Jurkat, Clone E6-1 (cell line): Measurements from ENCODE around the gene DNAI4.
"Not testable (repeated sequence)": the region's sequence is repeated elsewhere in the genome, so short reads cannot be mapped to it uniquely, and the experiment has no call there.

Experiments
- DNase-seq: peaks from one replicate; pipeline ENCODE4 v3.0.0-alpha.2; 2011; ENCODE audit warnings: low read depth, low spot score
- H3K4me3 ChIP-seq: 2 replicates; pipeline ENCODE4 v1.5.1; 2011; ENCODE audit warnings: mild to moderate bottlenecking, low read length, control low read depth, moderate library complexity

DNAI4 gene

DNA sequence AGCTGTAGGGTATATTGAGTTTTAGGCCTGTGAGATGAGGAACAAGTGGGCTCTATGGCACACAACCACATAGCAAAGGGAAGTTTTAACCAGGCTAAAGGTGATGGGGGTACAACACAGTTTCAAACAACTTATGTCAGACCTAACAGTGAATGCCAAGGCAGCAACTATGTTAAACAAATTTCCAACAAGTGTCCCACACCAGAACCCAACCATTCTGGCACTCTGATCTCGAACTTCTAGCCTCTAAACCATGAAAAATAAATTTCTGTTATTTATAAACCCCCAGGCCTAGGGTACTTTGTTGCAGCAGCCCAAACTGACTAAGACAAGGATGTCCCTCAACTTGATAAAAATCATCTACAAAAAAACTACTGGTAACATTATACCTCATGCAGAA, 71.3 kb downstream of the DNAI4 start:
- no peak for DNase-seq

DNA sequence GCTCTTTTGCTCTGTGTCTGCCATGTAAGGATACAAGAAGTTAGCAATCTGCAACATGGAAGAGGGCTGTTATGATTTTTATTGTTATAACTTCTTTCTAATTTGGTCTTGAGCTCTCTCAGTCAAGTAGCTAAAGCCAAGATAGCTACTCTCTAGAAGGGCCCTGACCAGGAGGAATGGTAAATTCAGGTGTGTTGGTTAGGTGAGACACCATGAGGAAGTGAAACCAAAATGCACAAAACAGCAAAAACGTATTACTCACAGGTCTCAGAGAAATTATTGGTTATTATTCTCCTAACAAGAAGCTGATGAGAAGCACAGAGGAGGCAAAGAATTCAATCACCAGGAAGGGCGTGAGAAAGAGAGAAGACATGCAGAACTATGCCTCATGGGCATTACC, 71.8 kb downstream of the DNAI4 start:
- no peak overlapping the region for H3K4me3 ChIP-seq
- DNase-seq: no peak

More for the DNA sequence above, 71.3 kb downstream of the DNAI4 start:
- H3K4me3 ChIP-seq: no peak overlapping the region

DNA sequence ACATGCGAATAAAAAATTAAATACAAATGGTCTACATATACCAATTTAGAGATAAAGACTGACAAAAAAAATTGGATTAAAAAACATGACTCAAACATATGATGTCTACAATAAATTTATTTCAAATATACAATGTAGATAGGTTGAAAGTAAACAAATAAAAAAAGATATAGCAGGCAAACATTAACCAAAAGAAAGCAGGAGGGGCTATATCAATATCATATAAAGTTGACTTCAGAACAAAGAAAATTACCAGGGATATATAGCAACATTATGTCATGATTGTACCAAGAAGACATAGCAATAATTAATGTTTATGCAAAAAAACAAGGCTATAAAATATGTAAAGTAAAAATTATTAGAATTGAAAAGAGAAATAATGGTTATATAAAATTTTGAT, 73.7 kb downstream of the DNAI4 start:
- no peak for DNase-seq

DNA sequence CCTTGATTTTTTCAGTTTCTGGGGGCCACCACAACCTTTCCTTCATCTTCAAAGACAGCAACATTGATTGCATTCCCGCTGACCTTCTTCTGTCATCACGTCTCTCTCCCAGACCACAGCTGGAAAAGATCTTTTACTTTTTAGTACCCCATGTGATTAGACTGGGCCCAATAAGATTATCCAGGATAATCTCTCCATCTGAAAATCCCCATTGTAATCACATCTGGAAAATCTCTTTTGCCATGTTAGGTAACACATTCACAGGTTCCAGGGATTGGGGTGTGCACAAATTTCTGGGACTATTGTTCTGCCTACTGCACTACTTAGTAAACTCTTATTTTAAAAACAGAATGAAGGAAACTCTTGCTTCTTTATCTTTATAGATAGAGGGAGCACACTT, 76.5 kb downstream of the DNAI4 start:
- H3K4me3 ChIP-seq: no peak overlapping the region
- no peak for DNase-seq

More for the DNA sequence above, 73.7 kb downstream of the DNAI4 start:
- no peak overlapping the region for H3K4me3 ChIP-seq

DNA sequence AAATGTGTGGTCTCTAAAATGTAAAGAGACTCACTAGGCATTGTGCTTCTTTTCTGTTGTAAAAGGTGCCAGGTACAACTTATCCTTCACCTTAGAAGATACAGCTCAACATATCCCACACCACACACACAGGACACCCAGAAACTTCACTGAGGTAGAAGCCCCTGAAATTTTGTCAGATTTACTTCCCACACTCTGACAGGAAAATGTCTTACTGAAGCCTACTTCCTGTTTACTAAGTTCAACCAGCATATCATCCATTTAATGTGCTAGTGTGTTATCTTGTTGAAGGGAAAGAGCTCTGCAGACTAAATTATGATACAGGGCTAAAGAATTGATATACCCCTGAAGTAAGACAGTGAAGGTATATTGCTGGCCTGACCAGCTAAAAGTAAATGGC, 83.7 kb downstream of the DNAI4 start:
- H3K4me3 ChIP-seq: no peak overlapping the region
- peak; percentile 7 for DNase-seq

DNA sequence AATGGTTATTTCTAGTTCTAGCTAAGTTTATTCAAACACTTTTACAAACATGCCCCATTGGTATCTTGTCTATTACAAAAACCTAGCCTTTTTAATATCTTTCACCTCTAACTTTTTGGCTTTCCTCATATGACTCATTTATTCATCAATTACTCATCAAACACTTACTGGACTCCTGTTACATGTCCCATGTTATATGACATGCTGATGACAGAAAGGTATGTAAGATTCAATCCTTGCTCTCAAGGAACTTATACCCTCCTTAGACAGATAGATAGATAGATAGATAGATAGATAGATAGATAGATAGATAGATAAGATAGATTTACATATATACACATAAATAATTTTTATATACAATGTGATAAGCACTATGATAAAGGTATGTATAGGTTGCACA, 89.7 kb downstream of the DNAI4 start:
- no peak for DNase-seq
- H3K4me3 ChIP-seq: no peak overlapping the region

DNA sequence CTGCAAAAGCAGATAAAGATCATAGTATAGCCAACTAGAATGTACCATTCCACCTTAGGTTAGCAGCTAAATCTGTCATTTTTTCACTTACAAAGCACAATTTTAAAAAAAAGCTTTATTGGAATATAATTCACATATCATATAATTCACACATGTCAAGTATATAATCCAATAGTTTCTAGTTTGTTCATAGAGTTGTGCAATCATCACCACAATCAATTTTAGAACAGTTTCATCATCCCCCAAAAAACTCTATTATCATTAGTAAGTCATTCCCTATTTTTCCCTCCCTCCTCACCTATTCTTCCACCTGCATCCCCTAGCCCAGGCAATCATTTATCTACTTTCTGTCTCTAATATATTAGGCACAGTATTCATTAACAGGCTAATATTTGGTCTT, 91.5 kb downstream of the DNAI4 start:
- H3K4me3 ChIP-seq: no peak overlapping the region

DNA sequence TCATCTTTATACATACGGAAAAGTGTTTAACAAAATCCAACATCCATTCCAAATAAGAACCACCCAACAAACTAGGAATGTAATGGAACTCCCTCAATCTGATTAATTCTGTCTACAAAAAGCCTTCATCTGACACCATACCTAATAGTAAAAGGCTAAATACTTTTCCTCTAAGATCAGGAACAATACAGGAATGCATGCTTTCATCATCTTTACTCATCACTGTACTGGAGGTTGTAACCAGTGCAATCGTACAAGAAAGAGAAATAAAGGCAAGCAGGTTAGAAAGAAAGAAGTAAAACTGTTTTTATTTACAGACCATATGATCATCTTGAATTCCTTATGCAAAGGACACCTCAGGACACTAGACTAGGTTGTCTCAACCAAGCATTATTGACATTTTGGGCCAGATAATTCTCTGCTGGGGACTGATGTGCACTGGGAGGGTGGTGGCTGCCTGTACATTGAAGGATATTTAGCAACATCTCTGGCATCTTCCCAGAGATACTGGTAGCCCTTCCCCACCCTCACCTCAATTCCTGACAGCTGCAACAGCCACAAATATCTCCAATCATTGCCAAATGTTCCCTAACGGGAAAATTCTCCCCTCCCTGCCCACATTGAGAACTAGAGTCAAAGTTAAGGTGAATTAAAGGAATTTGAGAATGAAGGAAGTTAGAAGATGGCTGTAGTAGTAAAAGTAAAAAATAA, 93.0 kb downstream of the DNAI4 start:
- no peak for DNase-seq
- no peak overlapping the region for H3K4me3 ChIP-seq

More for the DNA sequence above, 91.5 kb downstream of the DNAI4 start:
- no peak for DNase-seq

DNA sequence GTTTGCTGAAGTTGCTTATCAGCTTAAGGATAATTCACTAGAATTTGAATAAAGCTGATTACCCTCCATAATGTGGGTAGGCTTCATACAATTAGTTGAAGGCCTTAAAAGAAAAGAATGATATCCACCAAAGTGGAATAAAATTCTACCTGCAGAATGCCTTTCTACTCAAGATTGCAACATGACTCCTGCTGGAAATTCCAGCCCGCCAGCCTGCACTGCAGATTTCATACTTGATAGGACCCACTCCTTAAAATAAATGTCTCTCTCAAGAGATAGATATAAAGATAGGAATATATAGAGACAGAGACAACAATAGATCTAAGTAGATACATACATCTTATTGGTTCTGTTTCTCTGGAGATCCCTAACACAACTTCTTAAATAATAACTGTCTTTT, 99.9 kb downstream of the DNAI4 start:
- no peak overlapping the region for H3K4me3 ChIP-seq
- DNase-seq: no peak

DNA sequence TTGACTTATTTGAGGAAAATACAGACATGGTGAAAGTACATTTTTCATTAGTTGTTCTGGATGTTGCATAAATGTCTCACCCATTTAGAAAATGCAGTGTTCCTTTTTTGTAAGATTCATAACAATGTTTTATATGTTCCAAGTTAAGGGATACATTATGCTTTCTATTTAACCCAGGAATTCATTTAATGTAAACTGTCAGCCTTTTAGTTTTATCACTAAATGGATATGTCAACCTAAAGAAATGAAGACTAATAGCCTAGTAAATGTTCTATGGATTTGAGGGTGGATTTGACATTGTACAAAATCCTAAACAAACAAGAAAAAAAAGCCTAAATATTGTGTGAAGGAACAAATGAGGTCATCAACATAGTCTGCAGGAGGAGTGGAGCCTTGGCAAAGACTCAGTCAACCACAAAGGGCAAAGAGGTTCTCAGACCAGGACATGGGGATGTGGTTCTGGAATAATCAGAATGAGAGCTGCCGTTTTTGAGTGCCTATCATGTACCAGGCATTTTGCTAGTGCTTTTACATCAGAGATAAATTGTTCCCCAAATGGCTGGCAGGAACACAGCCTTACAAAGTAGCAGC, 114.8 kb downstream of the DNAI4 start:
- no peak for DNase-seq
- no peak overlapping the region for H3K4me3 ChIP-seq

DNA sequence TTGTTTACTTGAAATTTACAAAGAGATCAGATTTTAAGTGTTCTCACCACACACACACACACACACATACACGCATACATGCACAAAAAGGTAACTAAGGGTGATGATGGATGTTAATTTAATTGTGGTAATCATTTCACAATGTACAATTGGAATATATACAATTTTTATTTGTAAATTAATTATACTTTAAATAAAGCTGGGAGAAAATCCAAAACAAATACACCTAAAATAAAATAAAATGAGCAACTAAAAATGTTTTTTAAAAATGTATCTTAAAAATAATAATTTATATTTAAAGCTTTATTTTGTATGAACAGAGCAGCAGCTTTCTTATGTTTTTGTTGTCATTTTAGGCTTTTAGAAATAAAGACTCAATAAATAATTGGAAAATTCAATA, 115.4 kb downstream of the DNAI4 start:
- H3K4me3 ChIP-seq: no peak overlapping the region
- no peak for DNase-seq

DNA sequence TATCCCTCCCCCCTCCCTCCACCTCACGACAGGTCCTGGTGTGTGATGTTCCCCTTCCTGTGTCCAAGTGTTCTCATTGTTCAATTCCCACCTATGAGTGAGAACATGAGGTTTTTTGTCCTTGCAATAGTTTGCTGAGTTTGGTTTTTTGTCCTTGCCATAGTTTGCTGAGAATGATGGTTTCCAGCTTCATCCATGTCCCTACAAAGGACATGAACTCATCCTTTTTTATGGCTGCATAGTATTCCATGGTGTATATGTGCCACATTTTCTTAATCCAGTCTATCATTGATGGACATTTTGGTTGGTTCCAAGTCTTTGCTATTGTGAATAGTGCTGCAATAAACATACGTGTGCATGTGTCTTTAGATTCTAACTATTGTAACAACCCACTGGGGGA, 128.8 kb downstream of the DNAI4 start:
- H3K4me3 ChIP-seq, DNase-seq: not testable (repeated sequence)

DNA sequence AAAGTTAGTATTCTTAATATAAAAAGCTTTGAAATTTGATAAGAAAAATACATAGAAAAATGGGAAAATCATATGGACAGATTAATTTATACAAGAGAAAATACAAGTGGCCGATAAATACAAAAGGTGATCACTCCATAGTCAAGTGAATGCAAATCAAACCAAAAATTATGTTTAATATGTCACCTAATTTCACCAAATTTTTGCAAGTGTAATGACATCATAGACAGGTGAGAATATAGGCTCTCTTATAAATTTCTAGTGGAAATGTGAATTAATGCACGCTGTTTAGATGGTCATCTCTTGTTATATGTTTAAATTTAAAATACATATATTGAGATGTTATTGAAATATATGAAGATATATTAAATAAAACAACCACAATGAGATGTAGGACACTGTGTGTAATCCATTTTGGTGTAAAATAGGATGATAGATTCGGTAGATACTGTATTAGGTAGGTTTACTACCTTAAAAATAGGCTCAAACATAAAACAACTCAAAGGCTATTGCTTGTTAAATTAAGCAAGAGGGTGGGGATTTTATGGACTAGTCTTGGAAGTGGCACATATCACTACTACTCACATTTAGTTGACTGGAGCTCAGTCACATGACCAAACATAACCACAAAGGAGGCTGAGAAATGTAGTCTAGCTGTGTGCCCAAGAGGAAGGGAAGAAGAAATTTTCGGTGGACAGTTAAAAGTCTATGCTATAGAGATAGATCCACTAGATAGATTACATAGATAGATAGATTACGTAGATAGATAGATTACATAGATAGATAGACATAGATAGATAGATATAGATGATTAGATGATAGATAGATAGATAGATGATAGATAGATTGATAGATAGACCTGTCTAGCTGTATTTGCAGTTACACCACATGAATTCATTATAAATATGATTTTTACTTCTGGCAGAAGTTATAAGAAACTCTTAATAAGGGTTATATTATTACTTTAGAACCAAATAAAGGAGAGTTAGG, 132.7 kb downstream of the DNAI4 start:
- H3K4me3 ChIP-seq: no peak overlapping the region
- no peak for DNase-seq

DNA sequence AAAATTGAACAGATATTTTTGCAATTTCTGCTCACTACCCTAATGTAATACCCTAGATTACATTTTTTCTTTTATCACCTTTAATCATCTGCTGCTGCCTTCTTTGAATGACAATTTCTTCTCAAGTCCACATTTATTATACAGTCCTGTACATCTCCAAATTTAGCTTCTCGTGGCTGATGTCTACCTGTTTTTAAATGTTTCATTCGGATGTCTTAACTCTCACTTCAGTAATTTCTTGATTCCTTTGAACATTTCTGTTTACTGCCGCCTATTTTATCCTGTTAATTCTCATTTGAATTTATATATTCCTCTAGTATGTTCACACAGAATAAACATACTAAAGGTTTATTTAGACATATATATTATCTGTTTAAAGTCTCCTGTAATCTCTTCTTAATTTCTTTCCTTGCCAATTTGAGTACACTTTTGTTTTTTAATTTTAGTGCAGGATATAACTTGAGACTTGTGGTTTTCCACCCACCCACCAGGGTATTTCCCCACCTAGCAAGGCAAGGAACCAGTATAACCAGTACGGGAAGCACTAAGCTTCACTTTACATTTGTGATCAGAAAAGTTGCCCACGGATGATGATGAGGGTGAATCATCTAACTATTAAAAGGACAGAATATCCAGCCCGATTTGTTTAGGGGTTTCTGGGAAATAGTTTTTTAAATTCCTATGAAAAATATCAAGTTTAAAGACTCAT, 136.3 kb downstream of the DNAI4 start:
- no peak for DNase-seq

DNA sequence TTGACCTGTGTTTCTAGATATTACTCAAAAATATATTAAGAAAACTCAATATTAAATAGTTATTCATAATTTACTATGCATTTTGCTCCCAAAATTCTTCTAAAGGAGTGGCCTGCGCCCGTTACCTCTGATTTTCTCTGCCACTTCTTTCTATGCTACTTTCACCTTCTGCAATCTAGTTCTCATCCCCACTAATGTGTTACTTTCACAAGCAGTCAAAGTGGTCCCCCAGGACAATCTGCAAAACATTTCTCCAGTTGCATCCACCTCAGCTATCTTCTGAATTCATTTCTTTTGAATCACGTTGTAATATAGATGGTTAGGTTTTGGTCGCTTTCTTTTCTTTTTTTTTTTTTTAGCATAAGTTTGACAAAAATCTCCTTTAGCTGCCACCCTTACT, 137.0 kb downstream of the DNAI4 start:
- no peak for DNase-seq
- no peak overlapping the region for H3K4me3 ChIP-seq

More for the DNA sequence above, 136.3 kb downstream of the DNAI4 start:
- H3K4me3 ChIP-seq: no peak overlapping the region

DNA sequence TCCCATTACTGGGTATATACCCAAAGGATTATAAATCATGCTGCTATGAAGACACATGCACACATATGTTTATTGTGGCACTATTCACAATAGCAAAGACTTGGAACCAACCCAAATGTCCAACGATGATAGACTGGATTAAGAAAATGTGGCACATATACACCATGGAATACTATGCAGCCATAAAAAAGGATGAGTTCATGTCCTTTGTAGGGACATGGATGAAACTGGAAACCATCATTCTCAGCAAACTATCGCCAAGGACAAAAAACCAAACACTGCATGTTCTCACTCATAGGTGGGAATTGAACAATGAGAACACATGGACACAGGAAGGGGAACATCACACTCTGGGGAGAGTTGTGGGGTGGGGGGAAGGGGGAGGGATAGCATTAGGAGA, 138.9 kb downstream of the DNAI4 start:
- DNase-seq: not testable (repeated sequence)

DNA sequence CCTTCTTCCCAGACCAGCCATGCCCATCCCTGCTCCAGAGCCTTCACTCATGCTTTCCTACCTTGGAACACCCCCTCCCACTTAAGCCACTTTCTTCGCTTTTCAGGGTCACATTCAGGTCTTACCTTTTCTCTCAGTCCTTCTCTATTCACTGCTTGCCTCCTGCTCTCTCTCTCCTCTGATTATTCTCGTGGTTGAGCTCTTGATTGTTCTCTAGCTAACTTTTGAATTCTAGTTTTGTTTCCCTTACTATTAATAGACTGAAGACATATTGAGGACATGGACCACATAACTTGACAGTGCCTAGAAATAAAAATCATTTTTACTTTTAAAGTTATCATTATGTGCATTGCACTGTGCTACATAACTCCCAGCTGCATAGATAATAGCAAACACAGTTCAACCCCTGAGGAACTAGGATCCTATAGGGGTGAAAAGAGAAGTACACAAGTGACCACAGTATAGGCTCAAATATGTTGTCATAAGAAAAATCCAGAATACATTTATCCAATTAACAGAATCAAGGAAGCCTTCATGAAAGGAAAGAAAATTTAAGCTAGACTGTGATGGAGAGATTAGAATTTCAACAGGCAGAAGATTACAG, 145.1 kb downstream of the DNAI4 start:
- no peak for DNase-seq

More for the DNA sequence above, 138.9 kb downstream of the DNAI4 start:
- H3K4me3 ChIP-seq: not testable (repeated sequence)

DNA sequence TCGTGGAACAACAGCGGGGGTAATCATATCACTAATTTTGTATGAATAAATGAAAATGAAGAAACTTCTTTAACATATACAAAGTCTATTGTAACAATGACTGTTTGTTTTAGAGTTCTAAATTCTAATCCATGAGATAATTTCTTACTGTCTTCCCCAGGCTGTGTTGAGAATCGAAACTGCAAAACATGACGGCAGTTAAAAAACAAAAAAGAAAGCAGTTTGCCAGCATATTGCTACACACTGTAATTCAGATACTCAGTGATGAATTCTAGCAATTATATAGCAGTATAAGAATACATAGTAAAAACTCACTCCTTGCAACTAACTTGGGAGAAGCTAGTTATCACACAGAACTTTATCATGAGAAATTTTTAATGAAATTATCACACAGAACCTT, 145.7 kb downstream of the DNAI4 start:
- no peak for DNase-seq
- H3K4me3 ChIP-seq: no peak overlapping the region

More for the DNA sequence above, 145.1 kb downstream of the DNAI4 start:
- H3K4me3 ChIP-seq: no peak overlapping the region

DNA sequence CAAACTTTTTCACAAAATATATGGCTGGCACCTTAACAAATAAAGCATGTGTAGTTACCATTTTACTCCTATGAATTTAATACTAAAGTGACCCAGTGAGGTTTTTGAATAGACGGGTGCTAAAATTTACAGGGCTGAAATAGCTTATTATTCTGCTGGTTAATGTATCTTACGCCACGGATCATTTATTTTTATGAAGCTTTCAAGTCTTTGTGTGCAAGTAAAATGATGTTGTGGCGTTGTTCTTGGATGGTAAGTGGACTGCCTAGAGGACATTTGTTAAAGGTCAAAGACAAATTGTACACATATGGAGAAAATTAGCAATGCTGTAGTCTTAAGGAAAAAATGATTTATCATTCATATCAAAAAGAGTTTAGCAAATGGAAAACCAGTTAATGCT, 146.4 kb downstream of the DNAI4 start:
- DNase-seq: no peak
- no peak overlapping the region for H3K4me3 ChIP-seq
